ENCODE results near the gene MYLK4. TPM values are rescaled to one million over a fixed set of nuclear protein-coding genes. Genes with fewer than 3 reads are reported as not detected.

The MYLK4 gene
- total and polyA plus RNA-seq, 2 of the 13 experiments (the other 11 are each of a cell fraction or from before 2014, with no cell fraction given), result 0.26 to 0.29 TPM

GRCh38 chr6:2634139-2634964 lies 116.4 kb downstream of the MYLK4 start:
- no peak overlapping the region for H3K27ac ChIP-seq (ENCODE audit: extremely low read length, insufficient read depth, low read length)
- peak; percentile 62; the same call in 1 of the 2 replicates for TF ChIP-seq AHR (CRISPR knock-in tag; IDR thresholded peaks at IDR 0.05)
- TF ChIP-seq ZNF329 (CRISPR knock-in tag; IDR thresholded peaks at IDR 0.05; ENCODE audit: low read depth), result no peak
- TF ChIP-seq EED (CRISPR knock-in tag; IDR thresholded peaks at IDR 0.05), result no peak; the same call in 1 of the 2 replicates
- no peak for TF ChIP-seq GRHL1 (CRISPR knock-in tag; conservative IDR thresholded peaks at IDR 0.05)
- no peak for TF ChIP-seq LBX2 (CRISPR knock-in tag; IDR thresholded peaks at IDR 0.05; ENCODE audit: borderline replicate concordance)
- TF ChIP-seq GLI4 (CRISPR knock-in tag; IDR thresholded peaks at IDR 0.05; ENCODE audit: borderline replicate concordance), result no peak
- no peak for TF ChIP-seq GLMP (CRISPR knock-in tag; IDR thresholded peaks at IDR 0.05; ENCODE audit: borderline replicate concordance)
- 0 out of 2 replicates have a peak, but pooled peaks have one; percentile 25 for TF ChIP-seq ZNF598 (CRISPR knock-in tag; IDR thresholded peaks at IDR 0.05; ENCODE audit: borderline replicate concordance)
- no peak for TF ChIP-seq ZNF557 (CRISPR knock-in tag; IDR thresholded peaks at IDR 0.05)
- TF ChIP-seq IRX3 (CRISPR knock-in tag; IDR thresholded peaks at IDR 0.05; ENCODE audit: borderline replicate concordance, low read depth), result no peak; the same call in 1 of the 2 replicates
- TF ChIP-seq ZFY (CRISPR knock-in tag; IDR thresholded peaks at IDR 0.05), result peak; percentile 60
- TF ChIP-seq KLF15 (CRISPR knock-in tag; IDR thresholded peaks at IDR 0.05; ENCODE audit: borderline replicate concordance), result no peak
- TF ChIP-seq CHD4 (IDR thresholded peaks at IDR 0.05; ENCODE audit: borderline replicate concordance, low read length), result no peak
- TF ChIP-seq NCOA5 (CRISPR knock-in tag; IDR thresholded peaks at IDR 0.05), result no peak
- no peak for TF ChIP-seq ZNF451 (CRISPR knock-in tag; IDR thresholded peaks at IDR 0.05)
- no peak for TF ChIP-seq ZNF816 (CRISPR knock-in tag; IDR thresholded peaks at IDR 0.05; ENCODE audit: borderline replicate concordance)
- no peak for TF ChIP-seq ZKSCAN8 (CRISPR knock-in tag; IDR thresholded peaks at IDR 0.05; ENCODE audit: borderline replicate concordance)
- TF ChIP-seq, protein P1, sequence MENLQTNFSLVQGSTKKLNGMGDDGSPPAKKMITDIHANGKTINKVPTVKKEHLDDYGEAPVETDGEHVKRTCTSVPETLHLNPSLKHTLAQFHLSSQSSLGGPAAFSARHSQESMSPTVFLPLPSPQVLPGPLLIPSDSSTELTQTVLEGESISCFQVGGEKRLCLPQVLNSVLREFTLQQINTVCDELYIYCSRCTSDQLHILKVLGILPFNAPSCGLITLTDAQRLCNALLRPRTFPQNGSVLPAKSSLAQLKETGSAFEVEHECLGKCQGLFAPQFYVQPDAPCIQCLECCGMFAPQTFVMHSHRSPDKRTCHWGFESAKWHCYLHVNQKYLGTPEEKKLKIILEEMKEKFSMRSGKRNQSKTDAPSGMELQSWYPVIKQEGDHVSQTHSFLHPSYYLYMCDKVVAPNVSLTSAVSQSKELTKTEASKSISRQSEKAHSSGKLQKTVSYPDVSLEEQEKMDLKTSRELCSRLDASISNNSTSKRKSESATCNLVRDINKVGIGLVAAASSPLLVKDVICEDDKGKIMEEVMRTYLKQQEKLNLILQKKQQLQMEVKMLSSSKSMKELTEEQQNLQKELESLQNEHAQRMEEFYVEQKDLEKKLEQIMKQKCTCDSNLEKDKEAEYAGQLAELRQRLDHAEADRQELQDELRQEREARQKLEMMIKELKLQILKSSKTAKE (CRISPR knock-in tag; IDR thresholded peaks at IDR 0.05; ENCODE audit: borderline replicate concordance), result no peak

More at GRCh38 chr6:2634139-2634964, 116.4 kb downstream of the MYLK4 start:
- peak; percentile 93 for ATAC-seq
- Histone ChIP-seq H3K36me3 (replicated peaks in 1 of 2; ENCODE audit: control insufficient read depth in 1 of 2, insufficient read depth in 2 of 2, low read length in 2 of 2) (no peaks in the 10 kb centered on the region), H3K9me3 (ENCODE audit: low read length) (no peaks in the 10 kb centered on the region), H3K4me1 (ENCODE audit: insufficient read depth, low read length) (peaks cover 31% of the 10 kb centered on the region), H3K4me3 (replicated peaks in 1 of 3; ENCODE audit: insufficient read depth in 1 of 3, low read depth in 2 of 3, low read length in 3 of 3) (peak overlapping the region; percentile 28 to 68 (median 32); a peak in 5 of 6 replicates), H4K20me1 (ENCODE audit: insufficient read depth, low read length) (no peaks in the 10 kb centered on the region), H3K4me2 (ENCODE audit: low read depth, low read length) (peak overlapping the region; percentile 68), H3K79me2 (ENCODE audit: insufficient read depth, low read length) (no peaks in the 10 kb centered on the region), H2AFZ (ENCODE audit: low read length) (no peak overlapping the region), H3K27me3 (ENCODE audit: control insufficient read depth in 1 of 2, insufficient read depth in 2 of 2, low read length in 2 of 2) (peaks cover 1 to 72% of the 10 kb centered on the region in 2 experiments), H3K9ac (ENCODE audit: insufficient read depth, low read depth, low read length) (no peak overlapping the region)
- peak; percentile 72 for FAIRE-seq
- POLR2A ChIA-PET, result no interaction called here
- in situ Hi-C loops (cut with HindIII; ENCODE audit: extremely low pct_ligation_motif_present, low pct_unique_long_range_greater_than_20kb) (loop anchor here (5.0 to 10.0 kb wide), 2 partner anchors 430 to 1042 kb away; no protein-coding TSS in a partner anchor), intact Hi-C loops (cut with micrococcal nuclease; ENCODE audit: unreplicated experiment) (loop anchor here (1.0 to 10.0 kb wide), 5 partner anchors 60 to 1038 kb away; no protein-coding TSS in a partner anchor)
- 27% methylated on average over 59 of the region's 67 CpGs for WGBS (ENCODE audit: low lambda C conversion rate)
- DNase-seq (ENCODE audit: low spot score), result peak; percentile 51
- CTCF ChIA-PET (ENCODE audit: low intra/inter-chr PET ratio, low total read pairs), result interaction anchor here (1.6 to 1.9 kb wide), 2 partner anchors 38 to 1038 kb away, joined by 8 read pairs; no protein-coding TSS in a partner anchor
- BruUV-seq (replicated peaks), result no TSS peak

Data from HepG2 (cell line).